A549 (cell line): ENCODE measurements around the gene TMEM87B. TPM values are rescaled to one million over a fixed set of nuclear protein-coding genes. Genes with fewer than 3 reads are reported as not detected.

Experiments
- ATAC-seq, 2 experiments: fragments of 200-7000 bp in 1 of 2; fragments of >200 bp in 1 of 2; cut with Nextera tagmentation in 1 of 2; cut with Tn5 transposase in 1 of 2; 3 replicates each; pipeline versions ENCODE4 v1.8.0 to v1.9.1; 2018 to 2020; ENCODE audit warnings: mild to moderate bottlenecking in 1 of 2, moderate library complexity in 1 of 2
- CTCF ChIA-PET: fragments of 300-600 bp; sonication (Branson Sonifier 250); formaldehyde crosslinking; extraction: SDS; loops from one replicate; lab custom pipeline; 2021; ENCODE audit warnings: antibody characterized with exemption, inconsistent platforms; lab: Yijun Ruan, JAX
- POLR2A ChIA-PET: fragments of 350-600 bp; formaldehyde crosslinking; extraction: SDS; loops from one replicate; lab custom pipeline; 2021; ENCODE audit warnings: antibody characterized with exemption, inconsistent platforms; lab: Yijun Ruan, JAX
- DNase-seq, 2 experiments: peaks; one replicate each; pipeline versions ENCODE4 v3.0.0 to v3.0.0-alpha.2; 2011 to 2016; ENCODE audit warnings: low read depth in 1 of 2, low spot score in 1 of 2
- FAIRE-seq: peaks from 2 replicates; lab custom pipeline; 2011; peaks lifted over from hg19 to GRCh38; lab: Jason Lieb, UNC
- H3K27ac ChIP-seq, 2 experiments: fragments of >200 bp; sonication (Bioruptor Twin); formaldehyde crosslinking; 3 replicates each; pipeline ENCODE4 v1.5.1; 2016 to 2017
- H3K4me1 ChIP-seq: fragments of >200 bp; sonication (Bioruptor Twin); formaldehyde crosslinking; 3 replicates; pipeline ENCODE4 v1.6.1; 2016
- H3K4me2 ChIP-seq: fragments of >200 bp; sonication (Bioruptor Twin); formaldehyde crosslinking; 3 replicates; pipeline ENCODE4 v1.6.1; 2016
- H3K4me3 ChIP-seq: fragments of >200 bp; sonication (Bioruptor Twin); formaldehyde crosslinking; 3 replicates; pipeline ENCODE4 v1.5.1; 2016
- H3K9me3 ChIP-seq: fragments of >200 bp; sonication (Bioruptor Twin); formaldehyde crosslinking; 3 replicates; pipeline ENCODE4 v1.6.1; 2016
- CEBPB ChIP-seq, 2 experiments: fragments of >200 bp in 1 of 2; sonication (Bioruptor Twin) in 1 of 2; formaldehyde crosslinking in 1 of 2; IDR thresholded peaks; 2 replicates each; pipeline ENCODE4 v1.6.1; 2012 to 2016
- CHD2 ChIP-seq: fragments of 150-350 bp; IDR thresholded peaks from 2 replicates; pipeline ENCODE4 v1.6.1; 2014; ENCODE audit warnings: low read length; ENCODE audit not compliant: partially characterized antibody
- EHF ChIP-seq: fragments of 250-450 bp; sonication (Bioruptor Pico); IDR thresholded peaks from 2 replicates; pipeline ENCODE4 v1.5.0; 2020; ENCODE audit warnings: mild to moderate bottlenecking
- ESRRA ChIP-seq: fragments of 150-350 bp; IDR thresholded peaks from 2 replicates; pipeline ENCODE4 v1.6.1; 2014; ENCODE audit warnings: mild to moderate bottlenecking, low read length, borderline replicate concordance
- HOXB13 ChIP-seq: fragments of 250-450 bp; sonication (Bioruptor Pico); IDR thresholded peaks from 2 replicates; pipeline ENCODE4 v1.5.0; 2020; ENCODE audit warnings: low read depth, mild to moderate bottlenecking, moderate library complexity
- JUN ChIP-seq, 2 experiments: fragments of >200 bp; sonication (Bioruptor Twin); formaldehyde crosslinking; IDR thresholded peaks; 2 replicates in 1 of 2; 3 replicates in 1 of 2; pipeline ENCODE4 v1.6.1; 2016 to 2017
- KDM5A ChIP-seq: fragments of 200-600 bp; sonication (generic); IDR thresholded peaks from 2 replicates; pipeline ENCODE4 v1.6.1; 2016; ENCODE audit warnings: antibody characterized with exemption, mild to moderate bottlenecking
- MAFK ChIP-seq: fragments of 450-650 bp; IDR thresholded peaks from 2 replicates; pipeline ENCODE4 v1.6.1; 2014; ENCODE audit not compliant: partially characterized antibody
- NPAS2 ChIP-seq: fragments of 250-450 bp; sonication (Bioruptor Pico); IDR thresholded peaks from 2 replicates; pipeline ENCODE4 v1.8.0; 2022; ENCODE audit warnings: mild to moderate bottlenecking, moderate library complexity, borderline replicate concordance
- NR3C1 ChIP-seq: fragments of >200 bp; sonication (Bioruptor Twin); formaldehyde crosslinking; IDR thresholded peaks from 3 replicates; pipeline ENCODE4 v1.6.1; 2017
- POLR2A ChIP-seq: IDR thresholded peaks from 2 replicates; pipeline ENCODE4 v1.6.1; 2012; ENCODE audit warnings: mild to moderate bottlenecking, low read length
- RAD21 ChIP-seq, 2 experiments: fragments of >200 bp in 1 of 2; sonication (Bioruptor Twin) in 1 of 2; formaldehyde crosslinking in 1 of 2; IDR thresholded peaks in 1 of 2; conservative IDR thresholded peaks in 1 of 2; 2 replicates in 1 of 2; 3 replicates in 1 of 2; pipeline ENCODE4 v1.6.1; 2012 to 2018; ENCODE audit warnings: inconsistent platforms in 1 of 2
- RARB ChIP-seq: fragments of 250-450 bp; sonication (Bioruptor Pico); IDR thresholded peaks from 2 replicates; pipeline ENCODE4 v1.8.0; 2021; ENCODE audit warnings: mild to moderate bottlenecking, moderate library complexity
- TP53 ChIP-seq: fragments of 250-450 bp; sonication (Bioruptor Pico); IDR thresholded peaks from 2 replicates; pipeline ENCODE4 v1.5.0; 2021; ENCODE audit warnings: mild to moderate bottlenecking, moderate library complexity
- ZC3H11A ChIP-seq: fragments of 450-650 bp; IDR thresholded peaks from 2 replicates; pipeline ENCODE4 v1.6.1; 2014; ENCODE audit warnings: antibody characterized with exemption, mild to moderate bottlenecking
- ZFP36 ChIP-seq: fragments of 450-650 bp; IDR thresholded peaks from 2 replicates; pipeline ENCODE4 v1.6.1; 2014; ENCODE audit warnings: borderline replicate concordance; ENCODE audit not compliant: partially characterized antibody
- ZSCAN20 ChIP-seq: fragments of 250-450 bp; sonication (Bioruptor Pico); IDR thresholded peaks from 2 replicates; pipeline ENCODE4 v1.8.0; 2022; ENCODE audit warnings: mild to moderate bottlenecking, moderate library complexity
- WGBS: methylation state at CpG from one replicate; pipeline ENCODE4 v1.1.6; 2017; ENCODE audit errors: missing lambda C conversion rate; 5-methylcytosine and 5-hydroxymethylcytosine counted together
- polyA plus RNA-seq, 4 experiments: library from polyadenylated mRNA; depleted of rRNA in 3 of 4; stranded (reverse); fragments of >200 nt; fragmentation: RNase III in 1 of 4; extraction: RNeasy Plus Mini Kit Qiagen cat#74134 plus additional on column Dnase treatment in 1 of 4; gene quantifications; 2 replicates in 3 of 4; 3 replicates in 1 of 4; pipeline ENCODE4 v1.2.3, GENCODE V29; 2011 to 2017
- TF ChIP-seq, protein P1 (sequence below): IDR thresholded peaks from 2 replicates; pipeline ENCODE4 v1.6.1; 2012
- TF ChIP-seq, protein P2 (sequence below): fragments of 250-450 bp; sonication (Bioruptor Pico); IDR thresholded peaks from 2 replicates; pipeline ENCODE4 v1.5.0; 2021; ENCODE audit warnings: mild to moderate bottlenecking, moderate library complexity, borderline replicate concordance
- TF ChIP-seq, protein P3 (sequence below): fragments of >200 bp; sonication (Bioruptor Twin); formaldehyde crosslinking; IDR thresholded peaks from 2 replicates; pipeline ENCODE4 v1.6.1; 2016
- TF ChIP-seq, protein P4 (sequence below): fragments of 250-450 bp; sonication (Bioruptor Pico); IDR thresholded peaks from 2 replicates; pipeline ENCODE4 v1.5.0; 2020; ENCODE audit warnings: low read depth, mild to moderate bottlenecking, moderate library complexity

Gene TMEM87B
- polyA plus RNA-seq, 2 of the 4 experiments (the other 2 are of a cell fraction), result 12.3 to 27.0 TPM

DNA sequence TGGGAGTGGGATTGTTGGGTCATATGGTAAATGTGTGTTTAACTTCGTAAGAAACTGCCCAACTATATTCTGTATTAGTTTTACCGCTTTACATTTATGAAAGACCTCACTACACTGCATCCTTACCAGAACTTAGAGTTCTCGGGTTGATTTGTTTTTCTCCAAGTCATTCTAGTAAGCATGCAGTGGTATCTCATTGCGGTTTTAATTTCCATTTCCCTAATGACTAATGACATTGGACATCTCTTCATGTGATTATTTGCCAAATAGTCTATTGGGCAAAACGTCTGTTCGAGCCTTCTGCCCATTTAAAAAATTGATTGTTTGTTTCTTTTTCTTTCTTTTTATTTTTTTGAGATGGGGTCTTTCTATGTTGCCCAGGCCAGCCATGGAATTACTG, 89.9 kb downstream of the TMEM87B start:
- POLR2A ChIA-PET, result no interaction called here
- FAIRE-seq, result no peak
- H3K27ac ChIP-seq, result no peak overlapping the region

DNA sequence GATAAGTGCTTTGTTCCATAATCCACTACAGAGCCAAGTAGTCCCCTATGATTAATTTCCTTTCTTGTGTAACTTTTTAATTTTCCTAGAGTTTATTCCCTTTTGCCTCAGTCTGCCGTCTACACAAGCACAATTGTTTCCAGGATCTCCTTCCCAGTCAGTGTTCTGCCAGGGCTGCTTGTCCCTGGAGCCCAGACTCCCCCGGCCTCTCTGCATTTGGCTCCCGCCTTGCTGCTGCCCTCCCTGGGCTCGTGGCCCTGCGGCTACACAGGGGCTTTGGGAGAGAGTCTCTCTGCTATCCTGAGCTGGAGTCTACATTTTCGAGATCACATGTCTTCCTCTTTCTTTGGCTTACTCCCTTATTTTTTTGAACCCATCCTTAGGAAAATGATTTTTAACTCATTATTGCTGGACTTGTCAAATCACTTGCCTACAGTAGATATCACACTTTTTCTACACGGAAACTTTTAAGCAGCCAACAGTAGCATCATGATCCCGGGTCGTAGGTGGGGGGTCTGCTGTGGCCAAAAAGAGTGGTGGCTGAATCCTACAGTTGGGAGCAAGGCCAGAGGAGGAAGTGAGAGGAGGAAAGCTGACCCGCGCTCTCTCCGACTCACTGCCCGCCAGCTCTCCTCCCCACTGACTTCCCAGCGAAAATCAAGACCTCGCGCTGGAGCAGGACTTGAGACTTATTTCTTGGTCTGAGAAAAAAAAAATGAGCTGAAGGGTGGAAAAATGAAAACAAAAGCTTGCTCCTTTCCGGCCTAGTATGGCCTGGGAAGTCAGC, 92.5 kb downstream of the TMEM87B start:
- Histone ChIP-seq H3K4me3 (no peak overlapping the region), H3K4me1 (no peaks in the 10 kb centered on the region), H3K9me3 (no peaks in the 10 kb centered on the region), H3K4me2 (no peak overlapping the region)
- 85% methylated on average over 17 of the region's 17 CpGs for WGBS
- DNase-seq (no peak), FAIRE-seq (no peak), ATAC-seq (no peak)
- POLR2A ChIA-PET, result no interaction called here
- TF ChIP-seq EHF (no peak), ZC3H11A (no peak), ZFP36 (no peak), ZSCAN20 (CRISPR knock-in tag) (no peak), NPAS2 (CRISPR knock-in tag) (no peak), HOXB13 (CRISPR knock-in tag) (no peak), TP53 (no peak), MAFK (no peak), RAD21 (conservative IDR thresholded peaks at IDR 0.05 in 1 of 2, IDR thresholded peaks at IDR 0.05 in 1 of 2) (no peak), KDM5A (no peak), CHD2 (no peak), POLR2A (no peak)
- TF ChIP-seq, protein P1, sequence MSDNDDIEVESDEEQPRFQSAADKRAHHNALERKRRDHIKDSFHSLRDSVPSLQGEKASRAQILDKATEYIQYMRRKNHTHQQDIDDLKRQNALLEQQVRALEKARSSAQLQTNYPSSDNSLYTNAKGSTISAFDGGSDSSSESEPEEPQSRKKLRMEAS, result no peak
- TF ChIP-seq, protein P2, sequence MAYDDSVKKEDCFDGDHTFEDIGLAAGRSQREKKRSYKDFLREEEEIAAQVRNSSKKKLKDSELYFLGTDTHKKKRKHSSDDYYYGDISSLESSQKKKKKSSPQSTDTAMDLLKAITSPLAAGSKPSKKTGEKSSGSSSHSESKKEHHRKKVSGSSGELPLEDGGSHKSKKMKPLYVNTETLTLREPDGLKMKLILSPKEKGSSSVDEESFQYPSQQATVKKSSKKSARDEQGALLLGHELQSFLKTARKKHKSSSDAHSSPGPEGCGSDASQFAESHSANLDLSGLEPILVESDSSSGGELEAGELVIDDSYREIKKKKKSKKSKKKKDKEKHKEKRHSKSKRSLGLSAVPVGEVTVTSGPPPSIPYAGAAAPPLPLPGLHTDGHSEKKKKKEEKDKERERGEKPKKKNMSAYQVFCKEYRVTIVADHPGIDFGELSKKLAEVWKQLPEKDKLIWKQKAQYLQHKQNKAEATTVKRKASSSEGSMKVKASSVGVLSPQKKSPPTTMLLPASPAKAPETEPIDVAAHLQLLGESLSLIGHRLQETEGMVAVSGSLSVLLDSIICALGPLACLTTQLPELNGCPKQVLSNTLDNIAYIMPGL (CRISPR knock-in tag), result no peak
- TF ChIP-seq, all 56 proteins: peak for 0
- H3K27ac ChIP-seq, result no peak overlapping the region
- CTCF ChIA-PET, result interaction anchor here (1.6 kb wide), 1 partner anchor 24 kb away, joined by 4 read pairs; no protein-coding TSS in a partner anchor

More for the DNA sequence above, 89.9 kb downstream of the TMEM87B start:
- ATAC-seq, result no peak
- WGBS, result 85% methylated on average over 6 of the region's 6 CpGs
- CTCF ChIA-PET, result interaction anchor here (1.2 to 1.4 kb wide), 2 partner anchors 10 to 23 kb away, joined by 4 to 7 read pairs; no protein-coding TSS in a partner anchor
- H3K9me3 ChIP-seq, result no peaks in the 10 kb centered on the region
- H3K4me3 ChIP-seq, result no peak overlapping the region
- H3K4me1 ChIP-seq, result no peaks in the 10 kb centered on the region
- DNase-seq, result no peak
- H3K4me2 ChIP-seq, result no peak overlapping the region
- TF ChIP-seq, protein P2 (CRISPR knock-in tag), result no peak
- TF ChIP-seq RARB (CRISPR knock-in tag), result no peak
- TF ChIP-seq JUN (IDR thresholded peaks at IDR 0.05), result no peak
- no peak for TF ChIP-seq NR3C1
- TF ChIP-seq, protein P3, sequence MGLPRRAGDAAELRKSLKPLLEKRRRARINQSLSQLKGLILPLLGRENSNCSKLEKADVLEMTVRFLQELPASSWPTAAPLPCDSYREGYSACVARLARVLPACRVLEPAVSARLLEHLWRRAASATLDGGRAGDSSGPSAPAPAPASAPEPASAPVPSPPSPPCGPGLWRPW, result no peak
- no peak for TF ChIP-seq ZC3H11A
- TF ChIP-seq ESRRA, result no peak
- TF ChIP-seq, protein P4, sequence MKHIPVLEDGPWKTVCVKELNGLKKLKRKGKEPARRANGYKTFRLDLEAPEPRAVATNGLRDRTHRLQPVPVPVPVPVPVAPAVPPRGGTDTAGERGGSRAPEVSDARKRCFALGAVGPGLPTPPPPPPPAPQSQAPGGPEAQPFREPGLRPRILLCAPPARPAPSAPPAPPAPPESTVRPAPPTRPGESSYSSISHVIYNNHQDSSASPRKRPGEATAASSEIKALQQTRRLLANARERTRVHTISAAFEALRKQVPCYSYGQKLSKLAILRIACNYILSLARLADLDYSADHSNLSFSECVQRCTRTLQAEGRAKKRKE (CRISPR knock-in tag), result no peak
- TF ChIP-seq TP53, result no peak
- TF ChIP-seq POLR2A, result no peak
- TF ChIP-seq CEBPB (IDR thresholded peaks at IDR 0.05), result no peak
- TF ChIP-seq, all 56 proteins: peak for 0
